ENCODE results near the gene ZNF624.

ZNF624 gene

GRCh38 chr17:16589097-16589969 lies 64.3 kb downstream of the ZNF624 start:
- DNase-seq = peak; percentile 94

GRCh38 chr17:16585796-16586195 lies 67.9 kb downstream of the ZNF624 start:
- no peak for DNase-seq

- peak; percentile 89 for DNase-seq
These were observed 69.2 kb downstream of the ZNF624 start for GRCh38 chr17:16584273-16584995.

GRCh38 chr17:16583781-16584180 lies 69.9 kb downstream of the ZNF624 start:
- DNase-seq = no peak

- DNase-seq = no peak
These were observed 80.2 kb downstream of the ZNF624 start for GRCh38 chr17:16573466-16573865.
